CD1c-positive myeloid dendritic cell (primary cell): ENCODE data around the gene NDUFS2.

Experiments used
- DNase-seq: peaks from one replicate; pipeline ENCODE4 v3.0.0-alpha.2; 2016; ENCODE audit errors: extremely low spot score

The NDUFS2 gene

GRCh38 chr1:161201836-161202712 is at the start of gene NDUFS2:
NDUFS2 (plus strand) TSS chr1:161202367; CDS start chr1:161202386, 19 bp downstream.
- peak; percentile 99 for DNase-seq

GRCh38 chr1:161153176-161153575 is 49.0 kb upstream of the NDUFS2 start:
- DNase-seq = no peak

- peak; percentile 90 for DNase-seq
Measured at GRCh38 chr1:161153682-161154337, 48.4 kb upstream of the NDUFS2 start, which contains the start of gene UFC1. UFC1 (plus strand) TSS chr1:161153978; CDS start chr1:161153998, 20 bp downstream.

GRCh38 chr1:161157867-161158266 is 44.3 kb upstream of the NDUFS2 start:
- no peak for DNase-seq

- DNase-seq = no peak
Measured at GRCh38 chr1:161158316-161159010, 43.7 kb upstream of the NDUFS2 start.

GRCh38 chr1:161159087-161159912 is 42.9 kb upstream of the NDUFS2 start, which contains the start of gene USP21:
USP21 (plus strand) TSS chr1:161159500; CDS start chr1:161160641, 1,141 bp downstream.
- DNase-seq = peak; percentile 96

- no peak for DNase-seq
Measured at GRCh38 chr1:161159913-161160243, 42.3 kb upstream of the NDUFS2 start.

GRCh38 chr1:161160671-161161145 is 41.5 kb upstream of the NDUFS2 start:
- DNase-seq = no peak

- DNase-seq = no peak
Measured at GRCh38 chr1:161161652-161162051, 40.5 kb upstream of the NDUFS2 start.

GRCh38 chr1:161162052-161162451 is 40.1 kb upstream of the NDUFS2 start:
- DNase-seq = no peak

- DNase-seq = no peak
Measured at GRCh38 chr1:161162806-161163205, 39.4 kb upstream of the NDUFS2 start.

- DNase-seq = no peak
Measured at GRCh38 chr1:161163793-161164192, 38.4 kb upstream of the NDUFS2 start.

GRCh38 chr1:161164901-161165610 is 37.1 kb upstream of the NDUFS2 start:
- no peak for DNase-seq

GRCh38 chr1:161165742-161166668 is 36.2 kb upstream of the NDUFS2 start, which contains the start of gene PPOX:
PPOX (plus strand) TSS chr1:161166426; CDS start chr1:161166848, 422 bp downstream.
- DNase-seq = peak; percentile 97

GRCh38 chr1:161166669-161167548 is 35.3 kb upstream of the NDUFS2 start:
- no peak for DNase-seq

GRCh38 chr1:161168906-161169305 is 33.3 kb upstream of the NDUFS2 start:
- no peak for DNase-seq

- no peak for DNase-seq
Measured at GRCh38 chr1:161171191-161171590, 31.0 kb upstream of the NDUFS2 start.

GRCh38 chr1:161171696-161172095 is 30.5 kb upstream of the NDUFS2 start:
- DNase-seq = no peak
